Measurements from ENCODE around the gene ARRDC2. TPM values are rescaled to one million over a fixed set of nuclear protein-coding genes. Genes with fewer than 3 reads are reported as not detected.
A peak's percentile ranks its signal among the peaks of the same experiment; 100 is the strongest.

Gene ARRDC2
- total and polyA plus RNA-seq, 9 of the 15 experiments (the other 6 are each of a cell fraction or from before 2014, with no cell fraction given): 1.9 to 27.4 (median 15.2) TPM

GRCh38 chr19:18046059-18046718, 38.2 kb downstream of the ARRDC2 start (continued):
- no peak for TF ChIP-seq SIN3A (IDR thresholded peaks at IDR 0.05; ENCODE audit: borderline replicate concordance in 2 of 2, control insufficient read depth in 1 of 2, low read depth in 2 of 2, low read length in 2 of 2)
- 0 out of 2 replicates have a peak, but pooled peaks have one; percentile 13 for TF ChIP-seq CEBPB (tag; IDR thresholded peaks at IDR 0.05)
- TF ChIP-seq KDM5B (IDR thresholded peaks at IDR 0.05; ENCODE audit: insufficient replicate concordance, low read depth, low read length): no peak
- TF ChIP-seq CC2D1A (IDR thresholded peaks at IDR 0.05): no peak
- no peak for TF ChIP-seq COPS2 (conservative IDR thresholded peaks at IDR 0.05)
- TF ChIP-seq ZKSCAN3 (CRISPR knock-in tag; IDR thresholded peaks at IDR 0.05): no peak
- TF ChIP-seq MYBL2 (IDR thresholded peaks at IDR 0.05; ENCODE audit: low read depth): no peak
- no peak for TF ChIP-seq MYBL2 (CRISPR knock-in tag; IDR thresholded peaks at IDR 0.05; ENCODE audit: borderline replicate concordance)
- TF ChIP-seq GATAD2A (IDR thresholded peaks at IDR 0.05): no peak
- TF ChIP-seq POU5F1 (IDR thresholded peaks at IDR 0.05; ENCODE audit: borderline replicate concordance, low read depth, low read length, partially characterized antibody): no peak
- no peak for TF ChIP-seq BCLAF1 (IDR thresholded peaks at IDR 0.05; ENCODE audit: borderline replicate concordance in 1 of 2, control insufficient read depth in 1 of 2, low read depth in 2 of 2, low read length in 1 of 2)
- TF ChIP-seq ZNF133 (CRISPR knock-in tag; IDR thresholded peaks at IDR 0.05): no peak
- TF ChIP-seq MLX (CRISPR knock-in tag; conservative IDR thresholded peaks at IDR 0.05): no peak
- TF ChIP-seq FOSL1 (tag; conservative IDR thresholded peaks at IDR 0.05): peak; percentile 80
- TF ChIP-seq ZNF184 (CRISPR knock-in tag; IDR thresholded peaks at IDR 0.05): no peak
- TF ChIP-seq NFIC (IDR thresholded peaks at IDR 0.05): peak; percentile 88
- TF ChIP-seq, protein P1, sequence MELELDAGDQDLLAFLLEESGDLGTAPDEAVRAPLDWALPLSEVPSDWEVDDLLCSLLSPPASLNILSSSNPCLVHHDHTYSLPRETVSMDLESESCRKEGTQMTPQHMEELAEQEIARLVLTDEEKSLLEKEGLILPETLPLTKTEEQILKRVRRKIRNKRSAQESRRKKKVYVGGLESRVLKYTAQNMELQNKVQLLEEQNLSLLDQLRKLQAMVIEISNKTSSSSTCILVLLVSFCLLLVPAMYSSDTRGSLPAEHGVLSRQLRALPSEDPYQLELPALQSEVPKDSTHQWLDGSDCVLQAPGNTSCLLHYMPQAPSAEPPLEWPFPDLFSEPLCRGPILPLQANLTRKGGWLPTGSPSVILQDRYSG (tag; conservative IDR thresholded peaks at IDR 0.05; ENCODE audit: low read depth): no peak
- TF ChIP-seq ZNF174 (CRISPR knock-in tag; IDR thresholded peaks at IDR 0.05): no peak
- TF ChIP-seq BCOR (IDR thresholded peaks at IDR 0.05): peak; percentile 48; the same call in 1 of the 2 replicates
- no peak for TF ChIP-seq NUFIP1 (IDR thresholded peaks at IDR 0.05; ENCODE audit: partially characterized antibody)
- TF ChIP-seq HDAC8 (tag; IDR thresholded peaks at IDR 0.05): no peak
- TF ChIP-seq NR2F6 (CRISPR knock-in tag; IDR thresholded peaks at IDR 0.05): no peak
- TF ChIP-seq HDAC1 (IDR thresholded peaks at IDR 0.05): peak in 1 of 2 experiments; percentile 72; a peak in 2 of 4 replicates
